K562 (cell line): Measurements from ENCODE around the gene LY6G6F. TPM values are rescaled to one million over a fixed set of nuclear protein-coding genes. Genes with fewer than 3 reads are reported as not detected.

ENCODE experiments used
- BMI1 ChIP-seq: fragments of 150-350 bp; IDR thresholded peaks from 2 replicates; pipeline ENCODE4 v1.6.1; 2014; ENCODE audit warnings: low read length
- CLOCK ChIP-seq: fragments of 250-450 bp; sonication (Bioruptor Pico); IDR thresholded peaks from 2 replicates; pipeline ENCODE4 v1.4.0; 2020; ENCODE audit warnings: mild to moderate bottlenecking, moderate library complexity, borderline replicate concordance
- ELF1 ChIP-seq: fragments of 200-800 bp; sonication (Bioruptor generic); IDR thresholded peaks from 2 replicates; pipeline ENCODE4 v1.6.1; 2016; ENCODE audit warnings: missing genetic modification characterization, missing compliant biosample characterization
- ELF2 ChIP-seq: fragments of 250-450 bp; sonication (Bioruptor Pico); IDR thresholded peaks from 2 replicates; pipeline ENCODE4 v1.5.0; 2021; ENCODE audit warnings: mild to moderate bottlenecking
- GABPB1 ChIP-seq: sonication (generic); formaldehyde crosslinking; IDR thresholded peaks from 2 replicates; pipeline ENCODE4 v1.8.0; 2022; ENCODE audit warnings: mild to moderate bottlenecking, missing genetic modification reagents
- MBD1 ChIP-seq: fragments of 250-450 bp; sonication (Bioruptor Pico); IDR thresholded peaks from 2 replicates; pipeline ENCODE4 v1.8.0; 2022; ENCODE audit warnings: inconsistent platforms
- NELFE ChIP-seq: IDR thresholded peaks from 2 replicates; pipeline ENCODE4 v1.6.1; 2011; ENCODE audit warnings: mild to moderate bottlenecking; ENCODE audit not compliant: insufficient read depth, insufficient read length
- PHF20 ChIP-seq: fragments of 450-650 bp; IDR thresholded peaks from 2 replicates; pipeline ENCODE4 v1.6.1; 2018; ENCODE audit not compliant: partially characterized antibody
- POU5F1 ChIP-seq: fragments of 150-350 bp; IDR thresholded peaks from 2 replicates; pipeline ENCODE4 v1.6.1; 2014; ENCODE audit warnings: borderline replicate concordance, low read length, low read depth, mild to moderate bottlenecking; ENCODE audit not compliant: partially characterized antibody
- PRMT5 ChIP-seq: sonication (generic); formaldehyde crosslinking; IDR thresholded peaks from 2 replicates; pipeline ENCODE4 v1.5.0; 2020; ENCODE audit warnings: missing genetic modification reagents
- SOX6 ChIP-seq: fragments of 450-650 bp; IDR thresholded peaks from 2 replicates; pipeline ENCODE4 v1.6.1; 2014; ENCODE audit warnings: mild to moderate bottlenecking
- TEAD2 ChIP-seq: fragments of 450-650 bp; IDR thresholded peaks from 2 replicates; pipeline ENCODE4 v1.6.1; 2016; ENCODE audit warnings: missing genetic modification characterization, control low read depth, missing compliant biosample characterization
- U2AF2 ChIP-seq: fragments of 200-400 bp; formaldehyde crosslinking; optimal IDR thresholded peaks from 2 replicates; pipeline ENCODE3; 2017; ENCODE audit warnings: low read depth, mild to moderate bottlenecking, low read length
- ZNF175 ChIP-seq: fragments of 200-800 bp; sonication (Bioruptor generic); IDR thresholded peaks from 2 replicates; pipeline ENCODE4 v1.6.1; 2016; ENCODE audit warnings: low read depth, mild to moderate bottlenecking, missing genetic modification characterization, missing compliant biosample characterization
- ZNF316 ChIP-seq: fragments of 450-650 bp; IDR thresholded peaks from 2 replicates; pipeline ENCODE4 v1.6.1; 2016
- ZNF384 ChIP-seq: IDR thresholded peaks from 2 replicates; pipeline ENCODE4 v1.6.1; 2012; ENCODE audit warnings: low read depth, low read length, improper control_type of control experiment
- ZNF780A ChIP-seq: fragments of 250-450 bp; sonication (Bioruptor Pico); IDR thresholded peaks from 2 replicates; pipeline ENCODE4 v1.5.0; 2021; ENCODE audit warnings: mild to moderate bottlenecking
- polyA plus RNA-seq, 8 experiments: library from polyadenylated mRNA; depleted of rRNA in 4 of 8; stranded (reverse) in 5 of 8; unstranded in 3 of 8; fragments of >200 nt; fragmentation: Nextera tagmentation in 2 of 8; fragmentation: Illumina TruSeq in 1 of 8; extraction: Ambion mirVana in 2 of 8; extraction: Trizol in 1 of 8; gene quantifications; 2 replicates each; pipeline versions ENCODE4 v1.2.1 to v1.2.3, GENCODE V29; 2011 to 2014; ENCODE audit warnings: inconsistent platforms in 1 of 8, missing spikeins in 1 of 8
- total RNA-seq, 7 experiments: library from RNA; depleted of rRNA in 6 of 7; stranded (reverse); fragments of >200 nt in 6 of 7; fragmentation: Illumina TruSeq in 2 of 7; extraction: Trizol in 2 of 7; gene quantifications; 2 replicates each; pipeline versions ENCODE4 v1.2.1 to v1.2.3, GENCODE V29; 2011 to 2021; ENCODE audit warnings: low replicate concordance in 1 of 7

Gene LY6G6F
- total and polyA plus RNA-seq, 9 of the 15 experiments (the other 6 are each of a cell fraction or from before 2014, with no cell fraction given) = 0.14 to 0.50 (median 0.28) TPM; not detected in 2

- 0 out of 2 replicates have a peak, but pooled peaks have one; percentile 15 for TF ChIP-seq TEAD2 (tag)
- no peak for TF ChIP-seq BMI1
- TF ChIP-seq MBD1 (CRISPR knock-in tag) = no peak
- TF ChIP-seq ELF1 = no peak
- no peak for TF ChIP-seq ELF2
- TF ChIP-seq POU5F1 = peak; percentile 29
- TF ChIP-seq ZNF384 = 0 out of 2 replicates have a peak, but pooled peaks have one; percentile 4
- TF ChIP-seq PHF20 = no peak
- no peak for TF ChIP-seq GABPB1
- no peak for TF ChIP-seq ZNF780A
- no peak for TF ChIP-seq ZNF175 (CRISPR knock-in tag)
- no peak; the same call in 1 of the 2 replicates for TF ChIP-seq CLOCK (CRISPR knock-in tag)
- TF ChIP-seq ZNF316 = peak; percentile 13; the same call in 1 of the 2 replicates
- no peak for TF ChIP-seq SOX6
- no peak for TF ChIP-seq PRMT5 (CRISPR knock-in tag)
- TF ChIP-seq NELFE = no peak
- TF ChIP-seq U2AF2 = no peak
Observed at GRCh38 chr6:31737991-31738979, 31.6 kb downstream of the LY6G6F start (continued).
